ENCODE measurements around the gene SERF1A. TPM values are rescaled to one million over a fixed set of nuclear protein-coding genes. Genes with fewer than 3 reads are reported as not detected.
"Not testable (repeated sequence)": the region's sequence is repeated elsewhere in the genome, so short reads cannot be mapped to it uniquely, and the experiment has no call there.

The SERF1A gene
- total and polyA plus RNA-seq, 9 donors: 1.4 to 4.7 (median 2.8) TPM

GRCh38 chr5:70932560-70932959 lies 32.1 kb downstream of the SERF1A start:
- H3K9me3 ChIP-seq (replicated peaks; ENCODE audit: control insufficient read depth, low read depth, low read length): not testable (repeated sequence)

DNA sequence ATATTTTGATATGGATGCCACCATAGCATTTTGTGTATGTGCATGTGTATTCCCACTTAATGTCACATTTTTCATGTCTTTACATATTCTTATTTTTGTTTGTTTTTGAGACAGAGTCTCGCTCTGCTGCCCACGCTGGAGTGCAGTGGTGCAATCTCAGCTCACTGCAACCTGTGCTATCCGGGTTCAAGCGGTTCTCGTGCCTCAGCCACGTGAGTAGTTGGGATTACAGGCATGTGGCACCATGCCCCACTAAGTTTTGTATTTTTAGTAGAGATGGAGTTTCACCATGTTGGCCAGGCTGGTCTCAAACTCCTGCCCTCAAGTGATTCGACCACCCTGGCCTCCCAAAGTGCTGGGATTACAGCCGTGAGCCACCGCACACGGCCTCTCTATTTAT lies 52.6 kb downstream of the SERF1A start:
- not testable (repeated sequence) for H3K27me3 ChIP-seq (ENCODE audit: control insufficient read depth, insufficient read depth, low read length); H3K4me3 ChIP-seq (ENCODE audit: low read length); DNase-seq; H3K9me3 ChIP-seq (replicated peaks; ENCODE audit: control insufficient read depth, low read depth, low read length); H3K36me3 ChIP-seq (ENCODE audit: control insufficient read depth, insufficient read depth, low read length); H3K27ac ChIP-seq (ENCODE audit: low read length); H3K4me1 ChIP-seq (ENCODE audit: control insufficient read depth, insufficient read depth, low read length)
- WGBS (ENCODE audit: insufficient coverage): no CpG with 5 or more reads among the region's 10 CpGs

More at GRCh38 chr5:70932560-70932959, 32.1 kb downstream of the SERF1A start:
- WGBS (ENCODE audit: insufficient coverage): no CpG with 5 or more reads among the region's 1 CpG
- not testable (repeated sequence) for H3K27ac ChIP-seq (ENCODE audit: low read length); H3K27me3 ChIP-seq (ENCODE audit: control insufficient read depth, insufficient read depth, low read length); H3K36me3 ChIP-seq (ENCODE audit: control insufficient read depth, insufficient read depth, low read length); H3K4me3 ChIP-seq (ENCODE audit: low read length); DNase-seq; H3K4me1 ChIP-seq (ENCODE audit: control insufficient read depth, insufficient read depth, low read length)

Other genes with a start within 250 kb of the SERF1A start
- gene SMN1, start 24.4 kb downstream of the SERF1A start, total RNA-seq: 16.0 TPM
- 10 to 100 TPM; 31.9 to 45.0 (median 37.8) TPM for gene SMN1, start 24.4 kb downstream of the SERF1A start, polyA plus RNA-seq (ENCODE audit: insufficient read depth in 1 of 8, insufficient read length in 8 of 8, low replicate concordance in 1 of 8)
- gene NAIP, start 124.7 kb downstream of the SERF1A start, total RNA-seq: 10.7 TPM
- gene NAIP, start 124.7 kb downstream of the SERF1A start, polyA plus RNA-seq (ENCODE audit: insufficient read depth in 1 of 8, insufficient read length in 8 of 8, low replicate concordance in 1 of 8): 10 to 100 TPM in 5 of 8 donors, 1 to 10 TPM in 3; 8.0 to 20.5 (median 12.2) TPM
- gene GTF2H2, start 167.0 kb downstream of the SERF1A start, total RNA-seq: 32.6 TPM
- gene GTF2H2, start 167.0 kb downstream of the SERF1A start, polyA plus RNA-seq (ENCODE audit: insufficient read depth in 1 of 8, insufficient read length in 8 of 8, low replicate concordance in 1 of 8): 10 to 100 TPM; 11.0 to 29.8 (median 14.5) TPM

All from muscle of leg (tissue), 11 donors.